C1 segment of cervical spinal cord (tissue), 14 donors: Measurements from ENCODE around the gene ADGRG3.

Source experiments
- DNase-seq, 14 donors: peaks; one replicate each; lab custom pipeline; 2025; lab: John Stamatoyannopoulos, UW

Gene ADGRG3, protein sequence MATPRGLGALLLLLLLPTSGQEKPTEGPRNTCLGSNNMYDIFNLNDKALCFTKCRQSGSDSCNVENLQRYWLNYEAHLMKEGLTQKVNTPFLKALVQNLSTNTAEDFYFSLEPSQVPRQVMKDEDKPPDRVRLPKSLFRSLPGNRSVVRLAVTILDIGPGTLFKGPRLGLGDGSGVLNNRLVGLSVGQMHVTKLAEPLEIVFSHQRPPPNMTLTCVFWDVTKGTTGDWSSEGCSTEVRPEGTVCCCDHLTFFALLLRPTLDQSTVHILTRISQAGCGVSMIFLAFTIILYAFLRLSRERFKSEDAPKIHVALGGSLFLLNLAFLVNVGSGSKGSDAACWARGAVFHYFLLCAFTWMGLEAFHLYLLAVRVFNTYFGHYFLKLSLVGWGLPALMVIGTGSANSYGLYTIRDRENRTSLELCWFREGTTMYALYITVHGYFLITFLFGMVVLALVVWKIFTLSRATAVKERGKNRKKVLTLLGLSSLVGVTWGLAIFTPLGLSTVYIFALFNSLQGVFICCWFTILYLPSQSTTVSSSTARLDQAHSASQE

GRCh38 chr16:57668263-57668571, at the start of gene ADGRG3:
ADGRG3 (plus strand) TSS chr16:57668306; CDS start chr16:57668348, 42 bp downstream.
- DNase-seq: no peak

DNA sequence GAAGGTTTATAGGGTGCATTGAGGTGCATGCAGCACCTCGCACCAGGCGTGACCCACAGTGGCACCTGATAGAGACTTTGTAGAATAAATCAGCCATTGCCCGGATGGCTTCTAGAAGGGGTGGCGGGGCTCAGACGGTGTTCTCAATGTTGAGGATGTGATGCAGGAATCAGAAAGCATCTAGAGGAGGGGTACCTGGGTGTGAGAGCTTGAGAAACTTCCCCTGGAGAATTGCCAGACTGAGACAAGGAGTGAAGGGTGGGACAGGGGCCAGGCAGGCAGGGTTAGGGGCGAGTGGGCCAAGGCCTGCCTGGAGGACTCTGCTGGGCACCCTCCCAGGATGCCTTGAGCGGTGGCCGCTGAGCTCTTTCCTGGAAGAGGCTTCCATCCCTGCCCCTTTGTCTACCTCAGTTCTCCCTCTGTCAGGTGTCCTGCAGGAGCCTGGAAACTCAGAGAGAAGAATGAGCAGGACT, 48.9 kb upstream of the ADGRG3 start:
- DNase-seq: no peak

GRCh38 chr16:57619606-57620334, 48.3 kb upstream of the ADGRG3 start:
- no peak for DNase-seq

DNA sequence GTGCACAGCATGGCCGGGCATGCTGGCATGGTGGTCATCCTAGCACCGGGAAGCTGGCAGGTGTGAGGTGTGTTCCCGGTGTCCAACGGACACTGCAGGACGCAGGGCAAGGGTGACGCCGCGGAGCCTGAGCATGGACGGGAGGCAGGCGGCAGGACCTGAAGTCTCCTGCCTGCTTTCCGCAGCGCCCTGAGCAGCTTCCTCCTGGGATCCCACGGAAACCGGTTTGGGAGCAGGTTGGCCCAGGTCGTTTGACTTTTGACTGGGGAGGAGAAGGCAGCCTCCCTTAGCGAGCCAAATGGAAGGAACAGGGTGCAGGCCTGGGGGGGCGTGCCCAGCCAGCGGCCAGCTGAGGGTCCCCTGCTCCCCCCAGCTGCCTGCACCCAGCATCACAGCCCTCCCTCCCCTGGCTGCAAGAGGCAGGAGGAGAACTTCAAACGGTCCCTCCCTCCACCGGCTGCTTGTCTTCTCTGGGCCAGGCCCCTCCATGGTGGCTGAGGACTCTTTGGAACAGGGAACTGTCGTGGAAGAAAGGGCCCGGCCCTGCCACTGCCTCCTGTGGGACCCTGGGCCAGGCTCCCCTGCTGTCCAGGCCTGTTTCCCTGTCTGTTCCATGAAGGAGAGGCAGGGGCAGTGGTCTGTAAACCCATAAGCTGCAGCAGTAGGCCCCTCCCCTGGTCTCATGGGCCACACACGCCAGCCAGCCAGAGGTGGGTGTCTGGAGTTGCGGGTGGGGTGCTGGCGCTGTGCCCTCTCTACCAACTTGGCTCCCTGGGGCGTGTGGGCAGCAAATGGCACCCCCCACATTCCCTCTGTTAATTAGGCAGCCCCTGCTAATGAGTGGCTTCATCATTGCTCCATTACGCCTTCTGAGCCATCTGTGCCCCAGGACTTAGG, 47.5 kb upstream of the ADGRG3 start:
- DNase-seq: no peak

- DNase-seq: no peak
Measured at GRCh38 chr16:57621521-57622271, 46.4 kb upstream of the ADGRG3 start.

GRCh38 chr16:57622361-57623250, 45.5 kb upstream of the ADGRG3 start:
- peak in 1 of 14 donors; percentile 41 for DNase-seq

GRCh38 chr16:57623251-57624043, 44.7 kb upstream of the ADGRG3 start:
- DNase-seq: peak in 11 of 14 donors; percentile 49 to 90 (median 80)

DNA sequence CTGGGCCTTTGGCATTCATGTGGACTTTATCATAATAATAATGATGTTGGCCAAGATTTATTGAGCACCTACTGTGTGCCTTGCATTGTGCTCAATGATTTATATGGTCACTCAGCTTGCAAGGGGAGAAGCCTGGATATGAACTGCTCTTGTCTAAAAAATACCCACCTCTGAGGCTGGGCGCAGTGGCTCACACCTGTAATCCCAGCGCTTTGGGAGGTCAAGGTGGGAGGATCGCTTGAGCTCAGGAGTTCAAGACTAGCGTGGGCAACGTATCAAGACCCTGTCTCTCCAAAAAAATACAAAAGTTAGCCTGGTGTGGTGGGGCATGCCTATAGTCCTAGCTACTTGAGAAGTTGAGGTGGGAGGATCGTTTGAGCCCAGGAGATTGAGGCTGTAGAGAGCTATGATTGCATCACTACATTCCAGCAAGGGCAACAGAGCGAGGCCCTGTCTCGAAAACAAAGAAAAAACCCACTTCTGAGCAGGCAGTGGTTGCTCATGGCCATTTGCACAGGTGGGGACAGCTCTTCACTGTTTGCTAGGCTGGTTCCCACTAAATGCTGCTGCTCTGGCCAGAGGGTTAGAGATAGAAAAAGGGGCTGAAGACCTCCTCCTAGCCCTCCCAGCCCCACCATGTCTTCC, 43.9 kb upstream of the ADGRG3 start:
- no peak for DNase-seq

DNA sequence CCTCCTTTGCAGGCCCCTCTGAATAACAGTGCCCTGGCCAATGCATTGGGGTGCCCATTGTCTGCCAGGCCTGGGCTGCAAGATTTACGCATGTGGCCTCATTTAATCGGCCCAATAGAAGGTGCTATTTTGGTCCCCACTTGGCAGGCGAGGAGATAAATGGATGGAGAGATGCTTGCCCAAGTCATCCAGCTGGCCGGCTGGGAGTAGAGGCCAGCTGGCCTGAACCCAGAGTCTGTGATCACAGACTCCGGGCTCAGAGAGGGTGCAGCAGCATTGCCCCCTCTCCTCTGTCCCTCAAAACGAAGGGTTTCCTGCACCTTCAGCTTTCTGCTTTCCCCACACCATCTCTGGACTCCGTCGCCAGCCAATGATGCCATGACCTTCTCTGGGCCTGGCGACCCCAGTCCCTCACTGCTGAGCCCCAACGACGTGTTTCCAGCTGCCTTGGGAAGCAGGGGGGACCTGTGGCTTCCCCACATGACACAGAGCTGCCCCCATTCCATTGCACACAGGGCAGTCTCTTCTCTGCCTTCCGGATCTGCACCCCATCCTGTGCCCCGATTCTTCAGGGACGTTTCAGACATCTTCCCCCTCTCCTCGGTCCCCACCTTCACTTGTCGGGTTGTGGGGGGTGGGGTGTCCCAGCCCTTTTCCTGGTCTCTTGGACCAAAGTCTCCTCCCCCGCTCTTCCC, 43.2 kb upstream of the ADGRG3 start:
- DNase-seq: peak in 12 of 14 donors; percentile 39 to 86 (median 66)

- peak in 1 of 14 donors; percentile 28 for DNase-seq
Measured at GRCh38 chr16:57626420-57627170, 41.5 kb upstream of the ADGRG3 start.

DNA sequence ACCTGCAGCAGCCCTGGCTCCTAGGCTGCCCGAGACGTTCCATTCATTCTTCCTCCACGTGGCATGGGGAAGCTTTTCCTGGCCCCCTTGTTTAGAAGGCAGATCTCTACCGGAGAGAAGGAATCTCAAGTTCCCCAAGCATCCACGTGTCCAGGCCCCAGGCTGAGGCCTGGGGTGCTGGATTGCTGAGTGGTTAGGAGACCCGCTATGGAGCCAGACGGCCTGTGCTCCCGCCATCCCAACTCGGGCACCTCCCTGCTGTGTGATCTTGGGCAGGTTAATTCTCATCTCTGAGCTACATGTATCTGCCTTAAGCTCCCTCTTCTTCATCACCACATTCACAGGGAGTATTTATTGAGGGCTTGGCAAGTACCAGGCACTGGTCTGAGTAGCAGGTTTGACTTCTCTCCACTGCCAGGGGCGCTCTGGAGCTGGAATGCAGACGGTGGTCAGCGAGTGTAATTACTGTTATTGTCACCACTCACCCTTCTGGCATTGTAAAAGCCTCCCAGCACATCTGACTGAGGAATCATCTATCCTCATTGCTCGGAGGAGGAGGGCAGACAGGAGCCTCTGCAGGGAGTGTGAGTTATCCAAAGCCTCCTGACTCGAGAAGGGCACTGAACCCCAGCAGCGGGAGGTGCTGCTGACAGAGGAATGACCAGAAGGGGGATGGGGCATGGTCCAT, 40.8 kb upstream of the ADGRG3 start:
- peak in 6 of 14 donors; percentile 58 to 84 (median 72) for DNase-seq

- DNase-seq: peak in 12 of 14 donors; percentile 23 to 96 (median 80)
Measured at GRCh38 chr16:57628008-57628781, 39.9 kb upstream of the ADGRG3 start, which contains the start of gene ADGRG1. ADGRG1 (plus strand) TSS chr16:57628630; CDS start chr16:57650288, 21,658 bp downstream.

DNA sequence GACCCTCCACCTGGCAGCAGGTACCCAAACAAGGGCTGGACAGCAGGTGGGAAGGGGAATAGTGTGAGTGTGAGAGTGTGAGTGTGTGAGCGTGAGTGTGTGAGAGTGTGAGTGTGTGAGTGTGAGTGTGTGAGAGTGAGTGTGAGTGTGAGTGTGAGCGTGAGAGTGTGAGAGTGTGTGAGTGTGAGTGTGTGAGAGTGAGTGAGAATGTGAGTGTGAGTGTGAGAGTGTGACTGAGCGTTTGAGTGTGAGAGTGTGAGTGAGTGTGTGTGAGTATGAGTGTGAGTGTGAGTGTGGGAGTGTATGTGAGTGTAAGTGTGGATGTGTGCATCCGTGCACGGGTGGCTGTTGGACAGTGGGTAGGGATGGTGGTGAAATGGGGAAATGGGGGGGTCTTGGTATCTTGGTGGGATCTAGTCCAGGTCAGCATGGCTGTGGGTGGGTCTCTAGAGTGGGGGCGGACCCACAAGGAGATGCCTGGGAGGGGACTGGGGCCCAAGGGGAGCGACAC, 39.3 kb upstream of the ADGRG3 start:
- no peak for DNase-seq

- peak in 1 of 14 donors; percentile 49 for DNase-seq
Measured at GRCh38 chr16:57629516-57630406, 38.3 kb upstream of the ADGRG3 start.
